GM18873 (cell line): ENCODE measurements around the gene VTCN1.
"Not testable (repeated sequence)": the region's sequence is repeated elsewhere in the genome, so short reads cannot be mapped to it uniquely, and the experiment has no call there.

ENCODE experiments used
- ATAC-seq: cut with Tn5 transposase; IDR thresholded peaks from one replicate; pipeline ENCODE4 v1.9.1; 2021; ENCODE audit warnings: mild to moderate bottlenecking, moderate library complexity, moderate number of reproducible peaks; ENCODE audit not compliant: unreplicated experiment, low FRiP score

VTCN1 gene

GRCh38 chr1:117210831-117211261, at the start of gene VTCN1:
VTCN1 (minus strand) TSS chr1:117210927; CDS start chr1:117210855, 72 bp downstream.
- no peak for ATAC-seq

GRCh38 chr1:117258791-117259190, 48.1 kb upstream of the VTCN1 start:
- ATAC-seq: no peak

- not testable (repeated sequence) for ATAC-seq
These were observed 47.3 kb upstream of the VTCN1 start for GRCh38 chr1:117258075-117258474.

- no peak for ATAC-seq
These were observed 46.6 kb upstream of the VTCN1 start for GRCh38 chr1:117257291-117257690.

- no peak for ATAC-seq
These were observed 39.4 kb upstream of the VTCN1 start for GRCh38 chr1:117250061-117250606.

GRCh38 chr1:117244971-117245370, 34.2 kb upstream of the VTCN1 start:
- no peak for ATAC-seq

GRCh38 chr1:117244306-117244705, 33.6 kb upstream of the VTCN1 start:
- no peak for ATAC-seq

- no peak for ATAC-seq
These were observed 30.8 kb upstream of the VTCN1 start for GRCh38 chr1:117241512-117241911.

GRCh38 chr1:117240547-117240946, 29.8 kb upstream of the VTCN1 start:
- ATAC-seq: no peak

- ATAC-seq: no peak
These were observed 28.7 kb upstream of the VTCN1 start for GRCh38 chr1:117239467-117239866.

- ATAC-seq: no peak
These were observed 27.1 kb upstream of the VTCN1 start for GRCh38 chr1:117237726-117238381.

- ATAC-seq: no peak
These were observed 25.2 kb upstream of the VTCN1 start for GRCh38 chr1:117235863-117236465.

- no peak for ATAC-seq
These were observed 21.8 kb upstream of the VTCN1 start for GRCh38 chr1:117232531-117232930.

GRCh38 chr1:117231748-117232373, 21.1 kb upstream of the VTCN1 start:
- ATAC-seq: no peak

GRCh38 chr1:117231312-117231711, 20.6 kb upstream of the VTCN1 start:
- no peak for ATAC-seq

GRCh38 chr1:117229217-117229616, 18.5 kb upstream of the VTCN1 start:
- no peak for ATAC-seq

GRCh38 chr1:117225931-117226330, 15.2 kb upstream of the VTCN1 start:
- ATAC-seq: no peak

GRCh38 chr1:117216718-117217117, 6.0 kb upstream of the VTCN1 start:
- no peak for ATAC-seq

- no peak for ATAC-seq
These were observed 5.2 kb upstream of the VTCN1 start for GRCh38 chr1:117215733-117216462.

GRCh38 chr1:117215019-117215418, 4.3 kb upstream of the VTCN1 start:
- no peak for ATAC-seq

GRCh38 chr1:117213046-117213445, 2.3 kb upstream of the VTCN1 start:
- ATAC-seq: no peak
